GM23248 (cell line): Measurements from ENCODE around the gene GADD45GIP1. TPM values are rescaled to one million over a fixed set of nuclear protein-coding genes. Genes with fewer than 3 reads are reported as not detected.

Experiments
- DNase-seq: peaks from one replicate; pipeline ENCODE4 v3.0.0-alpha.2; 2015
- H2AFZ ChIP-seq: fragments of 200-600 bp; sonication (generic); 2 replicates; pipeline ENCODE4 v1.6.1; 2016; ENCODE audit warnings: antibody characterized with exemption
- H3F3A ChIP-seq: fragments of 200-600 bp; sonication (generic); 2 replicates; pipeline ENCODE4 v1.6.1; 2016; ENCODE audit warnings: mild to moderate bottlenecking, antibody characterized with exemption, mixed run types; ENCODE audit not compliant: insufficient read depth
- H3K27ac ChIP-seq: fragments of 200-600 bp; sonication (generic); 2 replicates; pipeline ENCODE4 v1.5.1; 2016; ENCODE audit warnings: mild to moderate bottlenecking
- H3K27me3 ChIP-seq: fragments of 200-600 bp; sonication (generic); replicated peaks from 2 replicates; pipeline ENCODE4 v1.6.1; 2016; ENCODE audit warnings: mild to moderate bottlenecking; ENCODE audit not compliant: insufficient read depth
- H3K36me3 ChIP-seq: fragments of 200-600 bp; sonication (generic); 2 replicates; pipeline ENCODE4 v1.6.1; 2016; ENCODE audit warnings: low read depth, mild to moderate bottlenecking
- H3K4me1 ChIP-seq: fragments of 200-600 bp; sonication (generic); 2 replicates; pipeline ENCODE4 v1.6.1; 2016; ENCODE audit warnings: mild to moderate bottlenecking; ENCODE audit not compliant: insufficient read depth
- H3K4me2 ChIP-seq: fragments of 200-600 bp; sonication (generic); one replicate; pipeline ENCODE4 v1.6.1; 2016; ENCODE audit warnings: mild to moderate bottlenecking; ENCODE audit not compliant: unreplicated experiment
- H3K4me3 ChIP-seq: fragments of 200-600 bp; sonication (generic); 2 replicates; pipeline ENCODE4 v1.5.1; 2016; ENCODE audit warnings: mild to moderate bottlenecking
- H3K79me2 ChIP-seq: fragments of 200-600 bp; sonication (generic); 2 replicates; pipeline ENCODE4 v1.6.1; 2016; ENCODE audit warnings: mild to moderate bottlenecking; ENCODE audit not compliant: insufficient read depth
- H3K9ac ChIP-seq: fragments of 200-600 bp; sonication (generic); 2 replicates; pipeline ENCODE4 v1.6.1; 2016; ENCODE audit warnings: mild to moderate bottlenecking
- H3K9me2 ChIP-seq: fragments of 200-600 bp; sonication (generic); 2 replicates; pipeline ENCODE4 v1.6.1; 2016; ENCODE audit warnings: mixed run types, mild to moderate bottlenecking, moderate library complexity; ENCODE audit not compliant: insufficient read depth
- H3K9me3 ChIP-seq: fragments of 200-600 bp; sonication (generic); one replicate; pipeline ENCODE4 v1.6.1; 2017; ENCODE audit warnings: low read depth
- H4K20me1 ChIP-seq: fragments of 200-600 bp; sonication (generic); 2 replicates; pipeline ENCODE4 v1.6.0; 2016; ENCODE audit not compliant: insufficient read depth
- EZH2 ChIP-seq: fragments of 200-600 bp; sonication (generic); IDR thresholded peaks from 2 replicates; pipeline ENCODE4 v1.6.1; 2018; ENCODE audit warnings: antibody characterized with exemption, mild to moderate bottlenecking; ENCODE audit not compliant: insufficient read depth, poor library complexity, severe bottlenecking
- EZH2phosphoT487 ChIP-seq: fragments of 200-600 bp; sonication (generic); IDR thresholded peaks from 2 replicates; pipeline ENCODE4 v1.6.1; 2018; ENCODE audit warnings: antibody characterized with exemption, moderate library complexity, mild to moderate bottlenecking, low read depth; ENCODE audit not compliant: insufficient read depth
- WGBS, 2 experiments: methylation state at CpG; one replicate each; pipeline ENCODE4 v1.1.6; 2015 to 2017; ENCODE audit warnings: low lambda C conversion rate in 2 of 2, low coverage in 1 of 2; ENCODE audit errors: missing lambda C conversion rate in 2 of 2; 5-methylcytosine and 5-hydroxymethylcytosine counted together
- in situ Hi-C: fragments of 300-500 bp; cut with MboI; formaldehyde crosslinking; loops from 2 replicates; pipeline ENCODE4 v1.15.0; 2020
- polyA plus RNA-seq: library from polyadenylated mRNA; unstranded; fragments of >200 nt; fragmentation: Nextera tagmentation; extraction: Ambion mirVana; gene quantifications from 2 replicates; pipeline ENCODE4 v1.2.1, GENCODE V29; 2016
- total RNA-seq: library from RNA; depleted of rRNA; stranded (reverse); fragments of >200 nt; shearing (Covaris generic); gene quantifications from 2 replicates; pipeline ENCODE4 v1.2.3, GENCODE V29; 2014

Gene GADD45GIP1
- total and polyA plus RNA-seq, 2 experiments from 2014 or later = 48.4 to 132 TPM

DNA sequence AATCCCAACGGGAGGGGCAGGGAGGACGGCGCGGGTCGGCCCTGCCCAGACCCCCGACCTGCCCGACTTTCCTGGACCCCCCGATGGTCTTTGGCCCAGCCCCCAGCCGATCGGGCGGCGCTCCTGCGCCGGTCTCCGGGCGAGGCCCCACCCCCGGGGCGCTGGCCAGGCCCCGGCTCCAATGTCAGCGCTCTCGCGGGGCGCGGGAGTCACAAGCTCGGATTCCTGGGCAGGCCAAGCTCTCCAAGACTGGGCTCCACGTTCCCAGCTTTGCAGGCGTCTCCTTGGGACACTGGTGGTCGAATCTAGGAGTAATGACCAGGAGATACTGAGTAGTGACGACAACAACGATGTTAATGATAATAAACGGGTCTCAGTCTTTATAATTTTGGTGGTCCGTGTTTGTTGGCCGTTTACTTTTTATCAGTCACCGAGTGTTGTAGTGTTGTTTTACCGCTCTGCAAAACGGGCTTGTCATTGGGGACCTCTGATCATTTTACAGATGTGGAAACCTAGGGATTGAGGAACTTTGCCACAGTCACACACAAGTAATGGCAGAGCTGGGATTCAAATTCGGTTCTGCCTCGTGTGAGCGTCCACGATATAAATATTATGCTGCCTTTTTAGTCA lies 10.8 kb downstream of the GADD45GIP1 start:
- H4K20me1 ChIP-seq = no peaks in the 10 kb centered on the region
- no peak overlapping the region for H2AFZ ChIP-seq
- TF ChIP-seq EZH2 = no peak
- TF ChIP-seq EZH2phosphoT487 = no peak
- H3K27me3 ChIP-seq = no peaks in the 10 kb centered on the region
- H3K9me3 ChIP-seq = no peaks in the 10 kb centered on the region
- peak; percentile 96 for DNase-seq
- peaks cover 39% of the 10 kb centered on the region for H3K36me3 ChIP-seq
- peak overlapping the region; percentile 88 for H3K4me3 ChIP-seq
- peaks cover 15% of the 10 kb centered on the region for H3K4me1 ChIP-seq
- 2 to 3% methylated on average over 16 to 35 of the region's 40 CpGs for whole genome bisulfite sequencing, 2 experiments
- peak overlapping the region; percentile 91 for H3K9ac ChIP-seq
- H3K79me2 ChIP-seq = peaks cover 75% of the 10 kb centered on the region
- peak overlapping the region; percentile 91 for H3K27ac ChIP-seq
- in situ Hi-C loops = no loop called here
- H3K4me2 ChIP-seq = peak overlapping the region; percentile 93
- H3F3A ChIP-seq = peaks cover 42% of the 10 kb centered on the region
- H3K9me2 ChIP-seq = no peaks in the 10 kb centered on the region

DNA sequence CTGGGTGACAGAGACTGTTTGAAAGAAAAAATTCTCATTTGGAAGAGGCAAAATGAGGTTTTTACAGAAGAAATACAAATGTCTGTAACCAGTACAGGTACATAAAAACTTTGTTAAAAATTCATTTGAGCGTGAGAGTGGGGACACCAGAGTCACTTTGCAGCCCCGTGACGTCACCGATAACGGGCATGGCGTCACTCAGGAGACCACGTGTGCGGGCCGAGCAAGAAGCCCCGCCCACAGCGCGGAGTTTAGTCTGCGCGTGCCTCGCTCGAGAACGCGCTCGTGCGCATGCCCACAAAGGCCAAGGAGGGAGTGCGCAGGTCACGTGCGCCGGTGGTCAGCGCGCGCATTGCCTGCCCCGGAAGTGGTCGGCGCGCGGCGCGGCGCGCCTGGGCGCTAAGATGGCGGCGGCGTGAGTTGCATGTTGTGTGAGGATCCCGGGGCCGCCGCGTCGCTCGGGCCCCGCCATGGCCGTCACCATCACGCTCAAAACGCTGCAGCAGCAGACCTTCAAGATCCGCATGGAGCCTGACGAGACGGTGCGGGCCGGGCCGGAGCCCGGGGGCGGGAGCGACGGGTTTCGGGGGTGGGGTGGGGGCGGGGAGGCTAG lies 11.4 kb downstream of the GADD45GIP1 start, which contains the start of gene RAD23A:
Gene RAD23A (plus strand): TSS at position 384 of the 613 bp plus-strand sequence. CDS start 87 bp downstream, at position 471.
- in situ Hi-C loops = no loop called here
- peak within 1 kb of the TSS; percentile 91 for H3K9ac ChIP-seq
- WGBS, 2 experiments = 1% methylated on average over 47 to 62 of the region's 62 CpGs
- peaks cover 76% of the 10 kb centered on the region for H3K79me2 ChIP-seq
- peak within 1 kb of the TSS; percentile 88 for H3K4me3 ChIP-seq
- H3K4me2 ChIP-seq = peak within 1 kb of the TSS; percentile 93
- H3K27ac ChIP-seq = peak within 1 kb of the TSS; percentile 91
- no peaks in the 10 kb centered on the region for H4K20me1 ChIP-seq
- TF ChIP-seq EZH2 (no peak), EZH2phosphoT487 (no peak)
- no peak within 1 kb of the TSS for H2AFZ ChIP-seq
- no peaks in the 10 kb centered on the region for H3K9me3 ChIP-seq
- H3K9me2 ChIP-seq = no peaks in the 10 kb centered on the region
- peak; percentile 100 for DNase-seq
- H3K36me3 ChIP-seq = peaks cover 39% of the 10 kb centered on the region
- H3F3A ChIP-seq = peaks cover 42% of the 10 kb centered on the region
- no peaks in the 10 kb centered on the region for H3K27me3 ChIP-seq
- peaks cover 21% of the 10 kb centered on the region for H3K4me1 ChIP-seq

DNA sequence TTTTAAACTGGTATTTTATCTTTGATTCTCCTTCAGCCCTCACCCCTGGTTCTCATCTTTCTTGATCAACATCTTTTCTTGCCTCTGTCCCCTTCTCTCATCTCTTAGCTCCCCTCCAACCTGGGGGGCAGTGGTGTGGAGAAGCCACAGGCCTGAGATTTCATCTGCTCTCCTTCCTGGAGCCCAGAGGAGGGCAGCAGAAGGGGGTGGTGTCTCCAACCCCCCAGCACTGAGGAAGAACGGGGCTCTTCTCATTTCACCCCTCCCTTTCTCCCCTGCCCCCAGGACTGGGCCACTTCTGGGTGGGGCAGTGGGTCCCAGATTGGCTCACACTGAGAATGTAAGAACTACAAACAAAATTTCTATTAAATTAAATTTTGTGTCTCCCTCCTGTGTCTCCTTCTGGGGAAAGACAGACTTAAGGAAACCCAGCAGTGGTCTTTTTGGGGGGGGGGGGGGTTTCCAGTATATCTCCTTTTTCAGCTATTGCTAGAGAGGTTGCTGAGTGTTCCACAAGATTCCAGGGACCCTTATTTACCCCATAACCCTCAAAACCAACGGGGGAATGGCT lies 12.8 kb downstream of the GADD45GIP1 start:
- H4K20me1 ChIP-seq = 0 out of 2 replicates have a peak, but pooled peaks cover 6% of the 10 kb centered on the region
- no peaks in the 10 kb centered on the region for H3K9me2 ChIP-seq
- H3K36me3 ChIP-seq = peaks cover 47% of the 10 kb centered on the region
- DNase-seq = no peak
- 93 to 95% methylated on average over 2 of the region's 2 CpGs for WGBS, 2 experiments
- H3K4me2 ChIP-seq = no peak overlapping the region
- H3K9ac ChIP-seq = 0 out of 2 replicates have a peak overlapping the region, but pooled peaks have one; percentile 14
- H3K4me1 ChIP-seq = peaks cover 32% of the 10 kb centered on the region
- H3K27me3 ChIP-seq = no peaks in the 10 kb centered on the region
- peak overlapping the region; percentile 91 for H3K27ac ChIP-seq
- H3K4me3 ChIP-seq = no peak overlapping the region
- TF ChIP-seq EZH2 = no peak
- TF ChIP-seq EZH2phosphoT487 = no peak
- no peak overlapping the region for H2AFZ ChIP-seq
- in situ Hi-C loops = no loop called here
- H3K9me3 ChIP-seq = no peaks in the 10 kb centered on the region
- H3F3A ChIP-seq = peaks cover 55% of the 10 kb centered on the region
- peaks cover 76% of the 10 kb centered on the region for H3K79me2 ChIP-seq

DNA sequence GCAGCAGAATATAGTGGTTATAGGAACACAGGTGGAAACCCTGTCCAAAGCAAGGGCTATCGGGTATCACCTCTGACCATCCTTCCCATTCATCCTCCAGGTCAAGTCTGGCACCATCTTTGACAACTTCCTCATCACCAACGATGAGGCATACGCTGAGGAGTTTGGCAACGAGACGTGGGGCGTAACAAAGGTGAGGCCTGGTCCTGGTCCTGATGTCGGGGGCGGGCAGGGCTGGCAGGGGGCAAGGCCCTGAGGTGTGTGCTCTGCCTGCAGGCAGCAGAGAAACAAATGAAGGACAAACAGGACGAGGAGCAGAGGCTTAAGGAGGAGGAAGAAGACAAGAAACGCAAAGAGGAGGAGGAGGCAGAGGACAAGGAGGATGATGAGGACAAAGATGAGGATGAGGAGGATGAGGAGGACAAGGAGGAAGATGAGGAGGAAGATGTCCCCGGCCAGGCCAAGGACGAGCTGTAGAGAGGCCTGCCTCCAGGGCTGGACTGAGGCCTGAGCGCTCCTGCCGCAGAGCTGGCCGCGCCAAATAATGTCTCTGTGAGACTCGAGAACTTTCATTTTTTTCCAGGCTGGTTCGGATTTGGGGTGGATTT lies 13.5 kb downstream of the GADD45GIP1 start:
- H3K36me3 ChIP-seq = peaks cover 47% of the 10 kb centered on the region

More for the DNA sequence above, 13.5 kb downstream of the GADD45GIP1 start:
- H3K79me2 ChIP-seq = peaks cover 76% of the 10 kb centered on the region
- peaks cover 32% of the 10 kb centered on the region for H3K4me1 ChIP-seq
- no peaks in the 10 kb centered on the region for H3K9me3 ChIP-seq
- no peak overlapping the region for H2AFZ ChIP-seq
- 83 to 88% methylated on average over 17 to 18 of the region's 18 CpGs for WGBS, 2 experiments
- 0 out of 2 replicates have a peak, but pooled peaks cover 6% of the 10 kb centered on the region for H4K20me1 ChIP-seq
- no peaks in the 10 kb centered on the region for H3K27me3 ChIP-seq
- in situ Hi-C loops = no loop called here
- no peaks in the 10 kb centered on the region for H3K9me2 ChIP-seq
- no peak overlapping the region for H3K4me3 ChIP-seq
- peak overlapping the region; percentile 22 for H3K27ac ChIP-seq
- no peak for TF ChIP-seq EZH2
- TF ChIP-seq EZH2phosphoT487 = no peak
- no peak overlapping the region for H3K4me2 ChIP-seq
- H3K9ac ChIP-seq = no peak overlapping the region
- peaks cover 57% of the 10 kb centered on the region for H3F3A ChIP-seq
- no peak for DNase-seq
